Glomerular visceral epithelial cell (primary cell): Measurements from ENCODE around the gene TM9SF3.
"Not testable (repeated sequence)": the region's sequence is repeated elsewhere in the genome, so short reads cannot be mapped to it uniquely, and the experiment has no call there.

Experiments
- DNase-seq: peaks from one replicate; pipeline ENCODE4 v3.0.0-alpha.2; 2016; ENCODE audit errors: extremely low spot score

Gene TM9SF3

GRCh38 chr10:96570511-96570910, 16.3 kb downstream of the TM9SF3 start:
- no peak for DNase-seq

GRCh38 chr10:96568402-96568801, 18.4 kb downstream of the TM9SF3 start:
- no peak for DNase-seq

GRCh38 chr10:96565774-96566173, 21.0 kb downstream of the TM9SF3 start:
- DNase-seq: peak; percentile 19

GRCh38 chr10:96560966-96561887, 25.6 kb downstream of the TM9SF3 start:
- DNase-seq: no peak

GRCh38 chr10:96560489-96560888, 26.3 kb downstream of the TM9SF3 start:
- no peak for DNase-seq

GRCh38 chr10:96556003-96556402, 30.8 kb downstream of the TM9SF3 start:
- peak; percentile 9 for DNase-seq

GRCh38 chr10:96555330-96555729, 31.5 kb downstream of the TM9SF3 start:
- no peak for DNase-seq

GRCh38 chr10:96548589-96548988, 38.2 kb downstream of the TM9SF3 start:
- DNase-seq: no peak

GRCh38 chr10:96545558-96545957, 41.3 kb downstream of the TM9SF3 start:
- DNase-seq: not testable (repeated sequence)

- DNase-seq: no peak
Observed at GRCh38 chr10:96541921-96542320, 44.9 kb downstream of the TM9SF3 start.

GRCh38 chr10:96540240-96540639, 46.6 kb downstream of the TM9SF3 start:
- no peak for DNase-seq

GRCh38 chr10:96538683-96539082, 48.1 kb downstream of the TM9SF3 start:
- no peak for DNase-seq

GRCh38 chr10:96536129-96536528, 50.7 kb downstream of the TM9SF3 start:
- no peak for DNase-seq

- no peak for DNase-seq
Observed at GRCh38 chr10:96532523-96532922, 54.3 kb downstream of the TM9SF3 start.

GRCh38 chr10:96529634-96530279, 57.1 kb downstream of the TM9SF3 start:
- DNase-seq: no peak

GRCh38 chr10:96524741-96525140, 62.1 kb downstream of the TM9SF3 start:
- no peak for DNase-seq

- no peak for DNase-seq
Observed at GRCh38 chr10:96517284-96517683, 69.5 kb downstream of the TM9SF3 start.

GRCh38 chr10:96516337-96516736, 70.5 kb downstream of the TM9SF3 start:
- no peak for DNase-seq

GRCh38 chr10:96513698-96514561, 72.9 kb downstream of the TM9SF3 start, which contains the start of gene TLL2:
TSS of gene TLL2 (minus strand) at chr10:96513926. CDS start at chr10:96513685, 241 bp downstream.
- DNase-seq: peak; percentile 93

- DNase-seq: no peak
Observed at GRCh38 chr10:96513305-96513697, 73.5 kb downstream of the TM9SF3 start.

- peak; percentile 68 for DNase-seq
Observed at GRCh38 chr10:96512524-96513304, 74.1 kb downstream of the TM9SF3 start.
